Measurements from ENCODE around the gene VKORC1L1.
A peak's percentile ranks its signal among the peaks of the same experiment; 100 is the strongest.

VKORC1L1 gene

GRCh38 chr7:65966146-65966545, 93.3 kb downstream of the VKORC1L1 start:
- ChIA-PET POLR2A (ENCODE audit: low non-redundant PET) (no interaction called here), CTCF (no interaction called here)
- no peak for DNase-seq (ENCODE audit: low spot score)
- TF ChIP-seq CTCF (conservative IDR thresholded peaks at IDR 0.05; ENCODE audit: low read depth) = no peak
- no peak overlapping the region for H3K27ac ChIP-seq

GRCh38 chr7:65967361-65968155, 94.7 kb downstream of the VKORC1L1 start:
- no peak for DNase-seq (ENCODE audit: low spot score)
- ChIA-PET POLR2A (ENCODE audit: low non-redundant PET) (no interaction called here), CTCF (no interaction called here)
- no peak for TF ChIP-seq CTCF (conservative IDR thresholded peaks at IDR 0.05; ENCODE audit: low read depth)
- H3K27ac ChIP-seq = peak overlapping the region; percentile 33

- ChIA-PET CTCF (no interaction called here), POLR2A (ENCODE audit: low non-redundant PET) (no interaction called here)
- TF ChIP-seq CTCF (conservative IDR thresholded peaks at IDR 0.05; ENCODE audit: low read depth) = no peak
- peak overlapping the region; percentile 33; the same call in 1 of the 2 replicates for H3K27ac ChIP-seq
- DNase-seq (ENCODE audit: low spot score) = no peak
These were observed 95.6 kb downstream of the VKORC1L1 start for GRCh38 chr7:65968256-65969185.

- CTCF ChIA-PET = no interaction called here
- no peak overlapping the region for H3K27ac ChIP-seq
- POLR2A ChIA-PET (ENCODE audit: low non-redundant PET) = no interaction called here
- TF ChIP-seq CTCF (conservative IDR thresholded peaks at IDR 0.05; ENCODE audit: low read depth) = no peak
- no peak for DNase-seq (ENCODE audit: low spot score)
These were observed 98.1 kb downstream of the VKORC1L1 start for GRCh38 chr7:65971021-65971420.

GRCh38 chr7:65972976-65973375, 100.1 kb downstream of the VKORC1L1 start:
- TF ChIP-seq CTCF (conservative IDR thresholded peaks at IDR 0.05; ENCODE audit: low read depth) = no peak
- CTCF ChIA-PET = interaction anchor here (0.7 kb wide), 1 partner anchor 17 kb away, joined by 3 read pairs; no protein-coding TSS in a partner anchor
- DNase-seq (ENCODE audit: low spot score) = no peak
- POLR2A ChIA-PET (ENCODE audit: low non-redundant PET) = no interaction called here
- H3K27ac ChIP-seq = peak overlapping the region; percentile 1; the same call in 1 of the 2 replicates

GRCh38 chr7:65974191-65974801, 101.4 kb downstream of the VKORC1L1 start:
- H3K27ac ChIP-seq = no peak overlapping the region
- CTCF ChIA-PET = interaction anchor here (0.6 kb wide), 1 partner anchor 16 kb away, joined by 3 read pairs; no protein-coding TSS in a partner anchor
- TF ChIP-seq CTCF (conservative IDR thresholded peaks at IDR 0.05; ENCODE audit: low read depth) = no peak
- POLR2A ChIA-PET (ENCODE audit: low non-redundant PET) = no interaction called here
- DNase-seq (ENCODE audit: low spot score) = no peak
